ENCODE data around the gene MAP4. TPM values are rescaled to one million over a fixed set of nuclear protein-coding genes. Genes with fewer than 3 reads are reported as not detected.
"Not testable (repeated sequence)": the region's sequence is repeated elsewhere in the genome, so short reads cannot be mapped to it uniquely, and the experiment has no call there.

Gene MAP4
- total and polyA plus RNA-seq, 10 donors = 22.3 to 163 (median 100) TPM

DNA sequence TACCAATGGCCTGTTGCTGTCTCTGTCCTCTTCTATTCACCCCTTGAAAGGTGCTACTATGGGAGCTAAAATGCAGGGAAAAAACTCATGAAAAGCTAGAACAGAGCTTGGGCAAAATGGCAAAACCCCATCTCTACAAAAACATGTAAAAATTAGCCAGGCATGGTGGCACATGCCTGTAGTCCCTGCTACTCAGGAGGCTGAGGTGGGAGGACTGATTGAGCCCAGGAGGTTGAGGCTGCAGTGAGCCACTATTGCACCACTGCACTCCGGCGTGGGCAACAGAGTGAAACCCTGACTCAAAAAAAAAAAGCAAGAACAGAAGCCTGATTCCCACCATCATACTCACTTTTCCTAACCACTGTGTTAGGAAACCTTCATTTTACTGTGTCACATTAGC lies 1.9 kb downstream of the MAP4 start:
- Histone ChIP-seq H3K27me3 (replicated peaks in 1 of 7) (no peaks in the 10 kb centered on the region), H3K27ac (peak overlapping the region in 4 of 8 donors; percentile 1 to 42 (median 24)), H3K4me1 (peaks cover 4 to 68% (median 38%) of the 10 kb centered on the region in 6 donors), H3K4me3 (no peak overlapping the region), H3K36me3 (peaks cover 0 to 14% (median 0%) of the 10 kb centered on the region in 6 donors), H3K9me3 (no peaks in the 10 kb centered on the region)
- DNase-seq = no peak
- TF ChIP-seq, protein P1, sequence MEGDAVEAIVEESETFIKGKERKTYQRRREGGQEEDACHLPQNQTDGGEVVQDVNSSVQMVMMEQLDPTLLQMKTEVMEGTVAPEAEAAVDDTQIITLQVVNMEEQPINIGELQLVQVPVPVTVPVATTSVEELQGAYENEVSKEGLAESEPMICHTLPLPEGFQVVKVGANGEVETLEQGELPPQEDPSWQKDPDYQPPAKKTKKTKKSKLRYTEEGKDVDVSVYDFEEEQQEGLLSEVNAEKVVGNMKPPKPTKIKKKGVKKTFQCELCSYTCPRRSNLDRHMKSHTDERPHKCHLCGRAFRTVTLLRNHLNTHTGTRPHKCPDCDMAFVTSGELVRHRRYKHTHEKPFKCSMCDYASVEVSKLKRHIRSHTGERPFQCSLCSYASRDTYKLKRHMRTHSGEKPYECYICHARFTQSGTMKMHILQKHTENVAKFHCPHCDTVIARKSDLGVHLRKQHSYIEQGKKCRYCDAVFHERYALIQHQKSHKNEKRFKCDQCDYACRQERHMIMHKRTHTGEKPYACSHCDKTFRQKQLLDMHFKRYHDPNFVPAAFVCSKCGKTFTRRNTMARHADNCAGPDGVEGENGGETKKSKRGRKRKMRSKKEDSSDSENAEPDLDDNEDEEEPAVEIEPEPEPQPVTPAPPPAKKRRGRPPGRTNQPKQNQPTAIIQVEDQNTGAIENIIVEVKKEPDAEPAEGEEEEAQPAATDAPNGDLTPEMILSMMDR (IDR thresholded peaks at IDR 0.05 in 8 of 11, conservative IDR thresholded peaks at IDR 0.05 in 3 of 11) = no peak
- TF ChIP-seq POLR2AphosphoS5 (IDR thresholded peaks at IDR 0.05) (no peak), POLR2A (IDR thresholded peaks at IDR 0.05) (no peak)
- 71 to 98% (median 87%) methylated on average over 2 of the region's 2 CpGs for WGBS, 5 donors
- intact Hi-C loops (cut with DNase I; ENCODE audit: low total_unique reads) = no loop called here

DNA sequence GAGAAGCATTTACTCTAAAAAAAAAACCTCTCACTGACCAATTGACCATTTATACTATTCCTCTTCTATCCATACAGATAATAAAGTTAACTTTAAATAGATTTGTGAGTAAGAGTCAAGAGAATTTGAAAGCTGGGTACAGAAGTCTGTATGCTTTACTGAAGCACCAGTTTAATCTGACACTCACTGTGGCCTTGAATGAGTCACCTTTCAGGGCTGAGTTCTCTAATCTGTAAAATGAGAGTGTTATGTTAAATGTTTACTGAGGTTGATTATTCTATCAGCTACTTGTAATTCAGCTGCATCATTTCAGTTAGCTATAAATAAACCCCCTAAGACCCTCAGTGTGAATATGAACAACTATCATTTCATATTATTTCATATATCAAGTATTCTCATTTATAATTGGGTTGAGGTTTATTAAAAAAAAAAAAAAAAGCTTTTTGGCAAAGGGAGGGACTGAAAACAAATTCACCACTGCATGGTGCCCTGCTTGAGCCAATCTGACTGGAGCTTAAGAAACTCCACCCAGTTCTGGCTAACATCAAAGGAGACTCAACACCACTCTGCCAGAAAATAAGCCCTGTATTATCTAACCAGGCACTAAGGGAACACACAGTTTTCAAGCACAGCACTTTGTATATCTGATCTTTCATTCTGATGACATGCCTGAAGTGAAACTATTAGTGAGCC lies 2.8 kb downstream of the MAP4 start:
- DNase-seq = no peak
- intact Hi-C loops (cut with DNase I; ENCODE audit: low total_unique reads) = no loop called here
- Histone ChIP-seq H3K4me1 (peaks cover 4 to 63% (median 38%) of the 10 kb centered on the region in 6 donors), H3K27me3 (replicated peaks in 1 of 7) (no peaks in the 10 kb centered on the region), H3K9me3 (no peaks in the 10 kb centered on the region), H3K4me3 (no peak overlapping the region), H3K27ac (peak overlapping the region in 5 of 8 donors; percentile 1 to 39 (median 31)), H3K36me3 (peaks cover 0 to 22% (median 0%) of the 10 kb centered on the region in 6 donors)
- TF ChIP-seq, protein P1 (IDR thresholded peaks at IDR 0.05 in 8 of 11, conservative IDR thresholded peaks at IDR 0.05 in 3 of 11) = no peak
- TF ChIP-seq POLR2AphosphoS5 (IDR thresholded peaks at IDR 0.05) (no peak), POLR2A (IDR thresholded peaks at IDR 0.05) (no peak)

DNA sequence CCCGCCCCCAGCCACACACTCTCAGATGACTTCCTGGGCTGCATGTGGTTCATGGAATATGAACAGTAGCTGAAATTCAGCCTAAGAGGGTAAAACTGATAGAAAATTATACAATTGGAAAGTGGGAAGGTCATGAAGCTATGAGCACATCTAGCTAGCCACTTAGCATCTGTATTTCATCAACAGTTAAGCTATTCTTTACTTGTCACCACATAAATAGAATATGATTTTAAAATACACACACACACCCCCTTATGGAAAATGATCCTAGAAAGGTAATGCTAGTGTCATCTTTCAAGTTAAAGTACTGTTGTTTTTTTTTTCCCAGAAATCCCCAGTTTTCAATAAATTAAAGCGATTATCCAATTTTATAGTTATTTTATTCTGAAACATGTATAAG lies 3.6 kb downstream of the MAP4 start:
- Histone ChIP-seq H3K4me1 (peaks cover 4 to 56% (median 38%) of the 10 kb centered on the region in 6 donors), H3K4me3 (no peak overlapping the region), H3K9me3 (no peaks in the 10 kb centered on the region), H3K36me3 (peaks cover 0 to 16% (median 0%) of the 10 kb centered on the region in 6 donors), H3K27me3 (replicated peaks in 1 of 7) (no peaks in the 10 kb centered on the region), H3K27ac (peak overlapping the region in 1 of 8 donors; percentile 39)
- TF ChIP-seq POLR2A (IDR thresholded peaks at IDR 0.05) = no peak
- TF ChIP-seq POLR2AphosphoS5 (IDR thresholded peaks at IDR 0.05) = no peak
- intact Hi-C loops (cut with DNase I; ENCODE audit: low total_unique reads) = no loop called here
- WGBS, 5 donors = 91 to 98% (median 94%) methylated on average over 2 of the region's 2 CpGs
- DNase-seq = no peak

DNA sequence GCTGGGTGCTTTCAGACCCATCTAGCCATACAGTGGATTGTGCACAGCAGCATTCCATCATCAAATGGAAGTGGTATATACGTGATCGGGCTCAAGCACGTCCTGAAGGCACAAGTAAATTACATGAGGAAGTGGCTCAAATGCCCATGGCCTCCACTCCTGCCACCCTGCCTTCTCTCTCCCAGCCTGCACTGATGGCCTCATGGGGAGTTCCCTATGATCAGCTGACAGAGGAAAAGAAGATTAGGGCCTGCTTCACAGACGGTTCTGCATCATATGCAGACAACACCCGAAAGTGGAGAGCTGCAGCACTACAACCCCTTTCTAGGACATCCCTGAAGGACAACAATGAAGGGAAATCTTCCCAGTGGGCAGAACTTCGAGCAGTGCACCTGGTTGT lies 8.2 kb downstream of the MAP4 start:
- not testable (repeated sequence) for H3K4me3 ChIP-seq; H3K27ac ChIP-seq; DNase-seq; H3K9me3 ChIP-seq; H3K27me3 ChIP-seq (replicated peaks in 1 of 7)
- Histone ChIP-seq H3K36me3 (peaks cover 0 to 16% (median 0%) of the 10 kb centered on the region in 6 donors), H3K4me1 (peaks cover 0 to 18% (median 9%) of the 10 kb centered on the region in 6 donors)
- intact Hi-C loops (cut with DNase I; ENCODE audit: low total_unique reads) = loop anchor here (10.0 kb wide), 1 partner anchor 147 kb away; no protein-coding TSS in a partner anchor
- 84 to 93% (median 87%) methylated on average over 6 of the region's 6 CpGs for WGBS, 5 donors

DNA sequence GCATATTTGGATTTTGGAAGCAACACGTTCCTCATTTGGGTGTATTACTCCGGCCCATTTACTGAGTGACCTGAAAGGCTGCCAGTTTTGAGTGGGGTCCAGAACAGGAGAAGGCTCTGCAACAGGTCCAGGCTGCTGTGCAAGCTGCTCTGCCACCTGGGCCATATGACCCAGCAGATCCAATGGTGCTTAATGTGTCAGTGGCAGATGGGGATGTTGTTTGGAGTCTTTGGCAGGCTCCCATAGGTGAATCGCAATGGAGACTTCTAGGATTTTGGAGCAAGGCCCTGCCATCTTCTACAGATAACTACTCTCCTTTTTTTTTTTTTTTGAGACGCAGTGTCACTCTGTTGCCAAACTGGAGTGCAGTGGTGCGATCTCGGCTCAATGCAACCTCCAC lies 8.9 kb downstream of the MAP4 start:
- H3K27ac ChIP-seq; H3K27me3 ChIP-seq (replicated peaks in 1 of 7); DNase-seq; H3K9me3 ChIP-seq; H3K4me3 ChIP-seq: not testable (repeated sequence)
- H3K36me3 ChIP-seq = peaks cover 0 to 16% (median 0%) of the 10 kb centered on the region in 6 donors
- H3K4me1 ChIP-seq = peaks cover 0 to 11% (median 4%) of the 10 kb centered on the region in 6 donors
- WGBS, 5 donors = 95 to 99% (median 96%) methylated on average over 6 of the region's 6 CpGs
- intact Hi-C loops (cut with DNase I; ENCODE audit: low total_unique reads) = loop anchor here (10.0 kb wide), 1 partner anchor 147 kb away; no protein-coding TSS in a partner anchor

DNA sequence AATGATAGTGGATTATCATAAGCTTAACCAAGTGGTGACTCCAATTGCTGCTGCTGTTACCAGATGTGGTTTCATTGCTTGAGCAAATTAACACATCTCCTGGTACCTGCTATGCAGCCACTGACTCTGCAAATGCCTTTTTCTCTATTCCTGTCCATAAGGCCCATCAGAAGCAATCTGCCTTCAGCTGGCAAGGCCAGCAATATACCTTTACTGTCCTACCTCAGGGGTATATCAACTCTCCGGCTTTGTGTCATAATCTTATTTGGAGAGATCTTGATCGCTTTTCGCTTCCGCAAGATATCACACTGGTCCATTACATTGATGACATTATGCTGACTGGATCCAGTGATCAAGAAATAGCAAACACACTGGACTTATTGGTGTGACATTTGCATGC lies 9.4 kb downstream of the MAP4 start:
- H3K27ac ChIP-seq; H3K27me3 ChIP-seq (replicated peaks in 1 of 7); H3K4me3 ChIP-seq; H3K4me1 ChIP-seq; H3K9me3 ChIP-seq; DNase-seq: not testable (repeated sequence)
- peaks cover 0 to 16% (median 0%) of the 10 kb centered on the region in 6 donors for H3K36me3 ChIP-seq
- intact Hi-C loops (cut with DNase I; ENCODE audit: low total_unique reads) = loop anchor here (10.0 kb wide), 1 partner anchor 148 kb away; no protein-coding TSS in a partner anchor
- WGBS, 5 donors = 97 to 100% (median 99%) methylated on average over 4 of the region's 4 CpGs
